GM21515 (cell line): ENCODE data around the gene MSI2.

Source experiments
- ATAC-seq: cut with Tn5 transposase; IDR thresholded peaks from one replicate; pipeline ENCODE4 v1.9.1; 2021; ENCODE audit not compliant: unreplicated experiment

MSI2 gene

GRCh38 chr17:57586196-57586740 lies 329.9 kb downstream of the MSI2 start:
- ATAC-seq, result no peak

DNA sequence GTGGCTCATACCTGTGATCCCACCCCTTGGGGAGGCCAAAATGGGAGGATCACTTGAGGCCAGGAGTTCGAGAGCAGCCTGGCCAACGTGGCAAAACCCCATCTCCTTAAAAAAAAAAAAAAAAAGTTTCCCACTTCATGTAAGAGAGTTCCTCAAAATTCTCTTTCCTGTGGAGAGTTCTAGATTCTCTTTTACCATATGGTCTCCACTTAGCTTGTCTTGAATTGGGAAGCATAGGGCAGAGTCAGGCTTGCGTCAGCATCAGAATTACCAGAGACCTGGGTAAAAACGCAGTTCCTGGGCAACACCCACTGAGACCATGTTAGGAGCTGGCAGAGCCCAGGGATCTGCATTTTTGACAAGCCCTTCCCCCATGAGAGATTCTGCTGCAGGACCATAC lies 330.4 kb downstream of the MSI2 start:
- no peak for ATAC-seq

DNA sequence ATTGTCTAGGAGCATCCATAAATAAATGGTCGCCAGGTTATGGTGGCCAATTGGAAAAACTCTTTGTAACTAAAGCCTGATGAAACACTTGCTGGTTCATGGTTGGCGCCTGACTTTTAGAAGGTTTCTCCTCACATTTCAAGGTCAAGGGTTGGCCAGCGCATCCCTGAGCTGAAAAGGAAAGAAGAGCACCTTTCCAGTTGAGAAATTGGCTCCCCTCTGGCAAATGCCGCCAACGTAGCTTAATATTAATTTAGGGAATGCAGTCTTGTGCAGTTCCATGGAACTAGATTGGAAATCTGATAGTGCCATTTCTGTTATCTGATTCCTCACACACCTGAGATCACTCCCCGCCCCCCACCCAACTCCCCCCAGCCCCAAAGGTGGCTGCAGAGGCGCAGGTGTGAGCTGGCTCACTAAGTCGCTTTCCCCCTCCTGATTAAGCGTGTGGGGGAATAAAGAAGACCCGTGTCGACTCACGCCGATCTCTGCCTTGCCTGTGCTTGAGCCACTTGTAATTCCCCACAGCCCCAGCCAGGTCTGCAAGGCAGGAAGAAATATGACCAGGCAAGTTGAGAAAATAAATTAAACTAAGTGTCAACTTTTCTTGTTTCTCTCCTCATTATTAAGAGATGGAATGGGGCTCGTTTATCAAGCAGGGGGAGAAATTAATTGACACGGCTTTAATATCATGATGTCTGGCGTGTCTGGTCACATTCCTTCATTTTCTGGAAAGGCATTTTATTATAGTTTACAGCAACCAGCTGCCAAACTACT lies 331.1 kb downstream of the MSI2 start:
- ATAC-seq, result no peak

GRCh38 chr17:57588086-57588485 lies 331.8 kb downstream of the MSI2 start:
- no peak for ATAC-seq

- ATAC-seq, result no peak
Observed at GRCh38 chr17:57589151-57590034, 333.1 kb downstream of the MSI2 start.

DNA sequence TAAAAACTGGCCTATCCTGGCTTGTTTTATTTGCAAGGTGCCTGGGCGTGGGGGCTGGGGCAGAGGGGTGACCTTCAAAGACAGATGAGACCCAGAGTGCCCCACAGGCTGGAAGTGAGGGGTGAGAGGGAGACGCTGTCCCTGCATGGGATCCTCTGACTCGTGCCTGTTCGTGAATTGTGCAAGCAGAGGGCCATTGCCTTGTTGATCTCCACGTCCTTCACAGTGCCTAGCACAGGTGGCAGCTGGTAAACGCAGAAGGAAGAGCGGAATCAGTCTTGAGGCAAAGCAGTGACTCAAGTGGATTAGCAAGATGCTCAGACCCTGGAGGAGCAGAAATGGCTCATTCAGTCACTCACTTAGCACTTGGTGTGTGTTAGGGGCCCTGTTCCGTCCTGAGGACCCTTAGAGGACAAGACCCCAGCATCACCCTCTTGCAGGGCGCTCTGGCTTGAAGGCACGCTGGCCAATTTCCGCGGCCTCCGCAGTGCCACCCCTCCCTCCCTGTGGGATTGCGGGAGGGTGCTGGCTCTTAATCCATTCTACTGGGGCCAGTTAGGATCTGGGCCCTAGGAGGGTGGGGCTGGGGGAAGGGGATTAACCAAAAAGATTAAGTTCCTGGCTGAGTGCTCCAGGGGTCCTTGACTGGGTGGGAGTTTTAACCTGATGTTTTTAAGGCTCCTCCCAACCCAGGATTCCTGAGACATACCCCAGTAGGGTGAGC lies 337.6 kb downstream of the MSI2 start:
- ATAC-seq, result no peak

DNA sequence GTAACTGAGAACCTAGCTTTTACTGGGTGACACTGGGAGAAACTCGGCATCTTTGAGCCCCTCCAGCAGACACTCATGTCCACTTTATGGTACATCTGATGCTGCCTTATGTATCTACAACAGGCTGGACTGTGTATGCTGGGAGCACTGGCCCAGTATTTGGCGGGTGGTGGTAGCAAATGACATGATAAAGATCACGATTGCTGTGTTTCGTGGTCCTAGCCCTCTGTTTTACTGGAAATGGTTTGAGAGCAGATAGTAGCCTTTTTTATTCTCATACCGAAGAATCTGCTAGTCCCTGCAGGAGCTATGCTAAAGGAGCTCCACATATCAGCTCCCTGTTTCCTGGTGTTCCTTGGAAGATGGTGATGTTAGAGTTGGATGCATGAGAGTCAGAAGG lies 338.4 kb downstream of the MSI2 start:
- no peak for ATAC-seq

DNA sequence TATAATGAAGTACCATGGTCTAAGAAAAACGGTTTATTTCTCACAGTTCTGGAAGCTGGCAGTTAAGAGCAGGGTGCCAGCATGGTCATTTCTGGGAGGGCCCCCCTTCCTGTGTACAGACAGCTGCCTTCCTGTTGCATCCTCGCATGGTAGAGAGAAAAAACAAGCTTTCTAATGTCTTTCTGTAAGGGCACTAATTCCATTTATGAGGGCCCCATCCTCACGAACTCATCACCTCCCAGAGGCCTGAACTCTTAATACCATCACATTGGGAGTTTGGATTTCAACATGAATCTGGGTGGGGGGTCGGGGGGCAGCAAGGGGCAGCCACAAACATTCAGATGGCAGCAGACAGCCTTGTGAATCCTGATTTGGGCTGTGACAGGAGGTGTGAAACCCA lies 339.1 kb downstream of the MSI2 start:
- no peak for ATAC-seq

DNA sequence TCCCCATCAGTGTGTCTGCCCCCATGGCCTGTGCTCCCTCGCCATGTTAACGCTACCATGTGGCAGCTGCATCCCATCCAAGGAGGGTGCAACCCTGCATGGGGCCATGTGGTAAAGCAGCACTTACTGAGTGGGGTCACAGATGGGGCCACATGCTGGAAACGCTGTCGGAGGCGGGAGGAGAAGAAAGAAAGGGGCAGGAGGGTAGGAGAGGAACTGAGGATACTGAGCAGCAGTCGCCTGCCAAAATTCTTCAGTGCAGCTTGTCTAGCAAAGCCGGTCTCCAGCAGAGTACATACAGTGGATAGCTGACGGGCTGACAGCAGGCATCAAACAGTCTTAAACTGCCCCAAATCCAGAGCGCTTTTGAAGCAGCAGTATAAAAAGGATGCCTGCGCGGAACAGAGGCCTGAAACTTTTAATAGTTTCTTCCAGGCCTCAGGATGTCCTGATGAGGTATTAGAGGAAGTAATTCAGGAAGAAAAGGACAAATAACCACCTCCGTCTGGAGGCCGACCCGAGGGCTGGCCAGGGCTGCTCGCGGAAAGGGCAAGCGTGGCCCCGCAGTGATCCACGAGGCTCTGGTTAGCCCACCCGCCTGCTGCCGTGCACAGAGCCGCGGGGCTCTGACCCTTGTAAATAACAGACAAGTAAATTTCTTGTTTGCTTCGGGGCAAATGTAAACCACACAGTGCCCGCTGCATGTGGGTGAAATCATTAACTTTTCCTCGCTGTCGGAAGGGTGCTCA lies 339.8 kb downstream of the MSI2 start:
- no peak for ATAC-seq

- no peak for ATAC-seq
Observed at GRCh38 chr17:57597101-57597500, 340.8 kb downstream of the MSI2 start.

DNA sequence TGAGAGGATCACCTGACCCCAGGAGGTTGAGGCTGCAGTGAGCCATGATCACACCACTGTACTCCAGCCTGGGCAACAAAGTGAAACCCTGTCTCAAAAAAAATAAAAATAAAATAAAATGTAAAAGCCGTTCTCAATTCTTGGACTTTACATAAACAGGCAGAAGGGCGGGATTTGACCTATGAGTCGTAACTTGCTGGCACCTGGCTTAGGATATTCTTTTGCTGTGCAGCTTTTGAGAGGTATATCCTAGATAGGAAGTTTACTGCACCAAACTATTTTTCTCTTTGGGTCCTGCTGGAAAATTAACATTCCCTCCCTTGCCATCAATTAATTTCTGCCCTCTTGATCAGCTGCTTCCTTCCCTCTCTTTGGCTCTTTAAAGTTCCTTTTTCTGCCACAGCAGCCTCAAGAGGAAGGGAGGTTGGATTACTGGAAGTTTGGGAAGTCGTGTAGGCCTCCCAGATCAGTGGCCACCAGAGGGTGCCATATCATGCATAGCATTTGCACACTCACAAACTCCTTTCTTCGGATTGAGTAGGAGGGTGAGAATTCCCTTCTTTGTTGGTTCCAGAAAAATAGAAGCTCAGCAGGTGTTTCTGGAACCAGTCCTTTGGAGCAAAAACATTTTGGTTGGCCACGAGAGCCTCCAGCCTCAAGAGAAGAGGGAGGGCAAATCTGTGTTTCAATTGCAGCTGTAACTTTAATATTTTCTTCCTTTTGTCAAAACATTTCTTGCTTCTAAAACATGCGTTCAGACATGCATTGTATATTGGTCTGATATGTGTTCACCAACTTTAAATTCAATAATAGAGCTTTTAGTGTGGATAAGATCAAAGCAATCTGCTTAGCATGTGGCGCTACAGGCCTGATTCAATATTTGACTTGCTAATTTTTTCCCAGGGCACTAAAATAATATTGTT lies 341.5 kb downstream of the MSI2 start:
- no peak for ATAC-seq

- ATAC-seq, result no peak
Observed at GRCh38 chr17:57599271-57600045, 343.1 kb downstream of the MSI2 start.

- ATAC-seq, result no peak
Observed at GRCh38 chr17:57600074-57600473, 343.8 kb downstream of the MSI2 start.

GRCh38 chr17:57601143-57601735 lies 344.9 kb downstream of the MSI2 start:
- no peak for ATAC-seq

DNA sequence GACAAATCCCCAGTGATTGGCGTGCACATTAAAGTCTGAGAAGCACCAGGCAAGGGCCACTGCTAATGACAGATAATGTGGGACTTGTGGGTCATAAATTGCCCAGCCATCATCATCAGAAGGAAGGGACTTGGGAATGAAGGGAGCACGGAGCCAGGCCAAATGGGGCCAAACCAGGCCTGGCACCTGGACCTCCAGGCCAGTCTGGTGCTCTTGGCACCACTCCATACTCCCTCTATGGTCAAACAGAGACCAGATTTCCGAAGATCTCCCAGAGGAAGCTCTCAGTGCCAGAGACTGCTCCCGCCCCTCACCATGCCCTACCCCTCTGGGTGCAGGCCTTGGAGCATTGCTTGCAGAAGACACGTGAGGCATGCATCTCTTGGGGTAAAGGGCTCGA lies 346.6 kb downstream of the MSI2 start:
- no peak for ATAC-seq

DNA sequence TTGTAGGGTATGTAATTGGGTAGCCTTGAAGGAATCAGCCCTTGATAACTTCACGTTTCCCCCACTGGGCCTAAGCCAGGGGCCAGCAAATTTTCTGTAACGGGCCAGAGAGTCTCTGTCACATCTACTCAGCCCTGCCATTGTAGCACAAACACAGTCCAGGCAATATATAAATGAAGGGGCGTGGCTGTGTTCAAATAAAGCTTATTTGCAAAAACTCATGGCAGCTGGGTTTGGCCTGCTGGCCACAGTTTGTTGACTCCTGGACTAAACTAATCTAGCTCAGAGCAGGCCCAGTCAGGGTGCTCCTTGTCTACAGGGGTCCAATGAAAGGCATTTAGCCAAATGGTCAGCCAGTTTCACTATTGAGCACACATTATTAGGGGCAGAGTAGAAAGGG lies 347.2 kb downstream of the MSI2 start:
- no peak for ATAC-seq

DNA sequence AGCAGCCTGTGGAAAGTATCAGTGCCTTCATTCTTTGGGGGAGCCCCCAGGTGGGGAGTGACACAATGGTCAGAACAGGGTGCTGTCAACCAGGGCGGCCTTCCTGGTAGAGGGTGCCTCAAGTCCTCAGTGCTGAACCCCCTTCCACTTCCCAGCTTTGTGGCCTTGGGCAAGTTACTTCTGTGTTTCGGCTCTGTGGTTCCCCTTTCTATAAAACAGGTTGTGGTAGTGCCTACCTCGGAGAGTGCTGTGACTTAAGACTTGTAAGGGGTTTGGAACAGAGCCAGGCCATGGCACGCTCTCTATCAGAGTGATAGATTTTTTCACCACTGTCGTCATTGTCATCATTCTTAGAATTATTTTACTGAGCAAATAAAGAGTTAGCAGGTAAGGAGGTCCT lies 347.7 kb downstream of the MSI2 start:
- no peak for ATAC-seq
